Retina (tissue), 1 donor: ENCODE measurements around the gene RASSF10.

Source experiments
- DNase-seq: peaks from one replicate; pipeline ENCODE4 v3.0.0-alpha.2; 2016

The RASSF10 gene

GRCh38 chr11:12995188-12995587 lies 13.9 kb upstream of the RASSF10 start:
- DNase-seq, result no peak

- DNase-seq, result no peak
Observed at GRCh38 chr11:12995823-12996222, 13.3 kb upstream of the RASSF10 start.

- no peak for DNase-seq
Observed at GRCh38 chr11:12997168-12997567, 11.9 kb upstream of the RASSF10 start.

- DNase-seq, result no peak
Observed at GRCh38 chr11:12998336-12998735, 10.8 kb upstream of the RASSF10 start.

GRCh38 chr11:12999597-12999996 lies 9.5 kb upstream of the RASSF10 start:
- DNase-seq, result no peak

- DNase-seq, result no peak
Observed at GRCh38 chr11:13000116-13000515, 9.0 kb upstream of the RASSF10 start.

DNA sequence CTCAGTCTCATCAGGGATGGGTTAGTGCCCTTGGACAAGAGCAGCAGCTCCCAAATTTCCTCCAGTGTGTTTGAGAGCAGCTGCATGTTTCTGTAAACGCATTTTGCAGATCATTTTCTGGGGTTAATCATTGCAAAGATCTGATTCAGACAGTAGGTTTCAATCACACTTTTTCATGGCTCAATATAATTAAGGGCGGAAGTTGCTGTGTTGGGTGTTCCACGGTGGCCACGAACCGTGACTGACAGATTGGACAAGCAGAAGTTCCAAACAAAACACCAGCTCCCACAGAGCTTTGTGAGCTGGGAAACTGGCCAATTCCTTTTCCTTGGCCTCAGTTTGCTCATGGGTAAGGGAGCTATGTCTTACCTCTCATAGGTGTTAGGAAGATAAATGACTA lies 8.4 kb upstream of the RASSF10 start:
- DNase-seq, result no peak

GRCh38 chr11:13003736-13004493 lies 5.2 kb upstream of the RASSF10 start:
- DNase-seq, result no peak

DNA sequence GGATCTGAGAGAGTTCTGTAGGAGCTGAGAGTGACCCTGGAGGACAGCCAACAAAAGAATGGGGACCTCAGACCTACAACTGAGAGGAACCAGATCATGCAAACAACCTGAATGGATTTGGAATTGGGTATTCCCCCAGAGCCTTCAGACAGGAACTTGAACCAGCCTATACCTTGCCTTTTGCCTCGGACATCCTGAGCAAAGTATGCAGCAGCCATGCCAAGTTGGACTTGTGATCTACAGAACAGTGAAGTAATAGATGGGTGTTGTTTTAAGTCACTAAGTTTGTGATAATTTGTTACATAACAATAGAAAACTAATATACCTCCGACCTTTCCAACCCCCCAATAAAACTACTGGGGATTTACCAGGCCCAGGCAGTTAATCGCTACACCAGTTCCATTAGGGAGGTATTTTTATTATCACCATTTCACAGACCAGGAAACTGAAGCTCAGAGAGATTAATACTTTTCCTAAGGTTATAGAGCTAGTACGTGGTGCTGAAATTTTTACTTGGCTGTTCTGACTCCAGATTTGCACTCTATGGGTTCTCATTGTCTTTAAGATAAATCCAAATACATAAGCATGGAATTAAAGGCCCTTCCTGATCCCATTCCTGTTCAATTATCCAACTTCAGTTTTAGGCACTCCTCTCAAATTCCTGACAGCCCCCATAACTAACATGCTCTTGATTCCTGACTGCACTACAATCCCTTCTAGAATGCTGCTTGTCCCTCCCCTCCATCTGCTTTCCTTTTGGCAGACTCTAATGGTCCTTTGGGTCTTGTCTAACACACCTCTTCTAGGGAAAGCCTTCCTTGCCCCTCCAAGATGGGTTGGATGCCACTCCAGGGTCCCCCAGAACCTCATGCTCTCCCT lies 1.7 kb upstream of the RASSF10 start:
- no peak for DNase-seq

DNA sequence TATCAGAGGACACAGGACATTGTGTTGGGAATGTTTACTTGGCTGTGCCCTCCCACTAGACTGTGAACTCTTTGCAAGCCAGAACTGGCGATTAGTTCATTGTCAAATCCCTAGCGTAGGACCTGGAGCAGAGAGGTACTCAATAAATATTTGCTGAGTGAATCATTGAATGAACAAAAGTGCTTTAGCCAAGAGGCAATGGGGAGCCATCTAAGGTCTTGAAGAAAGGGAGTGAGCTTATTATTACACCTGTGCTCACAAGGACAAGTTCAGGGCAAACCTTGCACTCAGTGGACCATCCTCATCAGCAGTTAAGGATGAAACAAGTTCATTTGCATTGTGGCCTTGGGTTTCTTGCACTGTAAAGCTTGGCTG lies 1.1 kb upstream of the RASSF10 start:
- DNase-seq, result no peak

DNA sequence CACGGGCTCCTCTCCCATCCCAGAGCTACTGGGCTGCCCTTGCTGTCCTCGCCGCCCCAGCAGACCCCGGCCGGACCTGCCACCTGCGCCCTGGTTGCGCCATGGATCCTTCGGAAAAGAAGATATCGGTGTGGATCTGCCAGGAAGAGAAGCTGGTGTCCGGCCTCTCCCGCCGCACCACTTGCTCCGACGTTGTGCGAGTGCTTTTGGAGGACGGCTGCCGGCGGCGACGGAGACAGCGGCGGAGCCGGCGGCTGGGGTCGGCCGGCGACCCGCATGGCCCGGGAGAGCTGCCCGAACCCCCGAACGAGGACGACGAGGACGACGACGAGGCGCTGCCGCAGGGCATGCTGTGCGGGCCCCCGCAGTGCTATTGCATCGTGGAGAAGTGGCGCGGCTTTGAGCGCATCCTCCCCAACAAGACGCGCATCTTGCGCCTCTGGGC lies 382 bp downstream of the RASSF10 start:
- peak; percentile 88 for DNase-seq

GRCh38 chr11:13009921-13010748 lies 1.0 kb downstream of the RASSF10 start:
- peak; percentile 86 for DNase-seq

DNA sequence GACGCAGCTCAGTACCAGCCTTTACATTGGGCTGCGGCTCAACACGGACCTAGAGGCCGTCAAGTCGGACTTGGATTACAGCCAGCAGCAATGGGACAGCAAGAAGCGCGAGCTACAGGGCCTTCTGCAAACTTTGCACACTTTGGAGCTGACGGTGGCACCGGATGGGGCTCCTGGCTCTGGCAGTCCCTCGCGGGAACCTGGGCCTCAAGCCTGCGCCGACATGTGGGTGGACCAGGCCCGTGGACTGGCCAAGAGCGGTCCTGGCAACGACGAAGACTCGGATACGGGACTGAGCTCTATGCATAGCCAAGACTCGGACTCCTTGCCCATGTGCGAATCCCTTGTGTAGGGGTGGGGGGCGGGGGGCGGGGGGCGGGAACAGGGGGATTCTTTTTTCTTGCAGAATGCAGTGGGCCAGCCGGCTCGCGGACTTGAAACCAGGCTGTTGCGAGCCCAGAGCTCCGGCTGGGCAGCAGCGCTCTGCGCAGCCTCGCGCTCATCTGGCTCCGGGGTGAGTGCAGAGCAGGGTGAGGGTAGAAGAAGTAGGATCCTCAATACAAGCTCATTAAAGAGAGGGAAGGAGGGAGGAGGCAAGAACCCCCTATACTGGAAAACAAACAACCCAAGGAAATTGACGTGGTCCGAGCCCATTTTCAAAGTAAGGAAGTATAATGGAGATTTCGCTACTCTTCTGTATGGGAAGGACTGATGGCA lies 1.8 kb downstream of the RASSF10 start:
- DNase-seq, result peak; percentile 38

DNA sequence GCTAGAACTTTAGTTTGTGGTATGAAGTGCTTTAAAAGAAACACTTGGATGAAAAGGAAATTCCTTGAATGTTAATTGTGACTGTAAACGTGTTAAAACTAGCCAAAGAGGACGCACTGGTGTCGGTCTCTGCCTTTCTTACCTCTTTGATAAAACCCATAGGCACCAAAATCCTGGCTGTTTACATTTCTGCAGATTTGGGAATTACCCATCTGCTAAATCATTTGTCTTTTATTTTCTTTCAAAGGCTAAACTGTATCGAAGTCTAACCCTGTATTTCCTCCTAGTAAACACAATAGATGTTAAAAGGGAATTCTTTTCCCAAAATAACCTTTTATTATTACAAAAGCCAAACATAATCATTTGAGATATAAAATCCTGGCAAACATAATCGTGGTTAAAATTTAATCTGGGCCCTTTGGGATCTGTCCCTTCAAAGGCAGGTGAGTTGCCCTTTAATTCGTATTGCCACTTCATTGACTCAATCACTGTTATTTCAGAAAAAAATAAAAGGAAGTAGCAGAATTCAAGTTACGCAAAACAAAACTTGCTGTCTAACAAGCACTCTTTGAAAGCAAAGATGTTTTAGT lies 2.4 kb downstream of the RASSF10 start:
- DNase-seq, result no peak

- DNase-seq, result peak; percentile 51
Observed at GRCh38 chr11:13012056-13012661, 3.0 kb downstream of the RASSF10 start.

DNA sequence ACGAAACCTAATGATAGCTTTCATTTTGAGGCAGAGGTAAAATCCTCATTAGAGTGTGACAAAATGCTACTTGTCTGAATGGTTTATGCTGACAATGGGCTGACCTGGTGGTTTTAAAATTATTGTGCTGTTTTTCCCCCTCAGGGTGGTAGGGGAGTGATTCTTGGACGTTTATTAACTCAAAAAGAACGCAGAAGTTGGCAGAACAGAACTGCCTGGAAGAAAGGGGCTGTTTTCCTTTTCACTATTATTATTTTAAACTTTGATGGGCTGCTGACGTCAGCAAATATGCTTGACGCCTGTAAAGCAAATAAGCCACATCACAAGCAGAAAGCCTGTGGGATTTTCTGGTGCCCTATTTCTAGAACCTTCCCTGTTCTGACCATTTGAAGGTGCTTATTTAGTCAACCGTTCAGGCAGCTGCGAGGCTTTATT lies 4.0 kb downstream of the RASSF10 start:
- peak; percentile 17 for DNase-seq

DNA sequence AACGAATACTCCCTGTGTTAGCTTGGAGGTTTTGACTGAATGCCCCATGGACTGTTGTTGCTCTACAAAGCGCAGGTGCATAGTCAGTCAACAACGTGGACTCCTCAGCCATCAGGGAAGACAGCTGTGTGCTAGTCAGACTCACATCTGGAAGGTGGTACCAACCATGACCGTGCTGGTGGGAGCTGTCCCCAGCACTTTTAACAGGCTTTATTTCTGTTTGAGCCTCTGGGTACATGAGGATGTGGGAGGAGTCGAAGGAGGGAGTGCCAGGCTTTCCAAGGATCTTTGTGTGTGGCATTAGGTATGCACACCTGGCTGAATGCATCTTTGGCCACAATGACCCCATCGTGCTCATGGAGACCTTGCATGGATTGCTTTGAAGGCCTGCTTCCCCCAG lies 6.6 kb downstream of the RASSF10 start:
- DNase-seq, result no peak

DNA sequence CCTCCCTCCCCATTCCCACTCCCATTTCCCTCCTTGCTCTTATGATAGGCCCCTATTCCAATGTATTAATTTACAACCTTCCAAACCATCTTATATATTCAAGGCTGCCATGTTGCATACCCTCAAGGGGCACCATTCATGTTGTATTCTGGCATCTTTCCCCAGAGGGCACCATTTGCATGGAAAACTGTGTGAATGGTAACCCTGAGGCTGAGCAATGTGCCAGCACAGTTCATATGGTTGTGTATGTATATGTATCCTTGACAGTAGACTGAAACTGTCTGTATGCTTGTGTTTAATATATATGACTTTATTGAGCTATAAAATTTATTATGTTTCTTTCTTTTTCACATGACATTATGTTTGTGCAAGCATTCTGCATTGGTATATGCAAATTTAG lies 7.3 kb downstream of the RASSF10 start:
- DNase-seq, result no peak

- no peak for DNase-seq
Observed at GRCh38 chr11:13019313-13019712, 10.2 kb downstream of the RASSF10 start.

DNA sequence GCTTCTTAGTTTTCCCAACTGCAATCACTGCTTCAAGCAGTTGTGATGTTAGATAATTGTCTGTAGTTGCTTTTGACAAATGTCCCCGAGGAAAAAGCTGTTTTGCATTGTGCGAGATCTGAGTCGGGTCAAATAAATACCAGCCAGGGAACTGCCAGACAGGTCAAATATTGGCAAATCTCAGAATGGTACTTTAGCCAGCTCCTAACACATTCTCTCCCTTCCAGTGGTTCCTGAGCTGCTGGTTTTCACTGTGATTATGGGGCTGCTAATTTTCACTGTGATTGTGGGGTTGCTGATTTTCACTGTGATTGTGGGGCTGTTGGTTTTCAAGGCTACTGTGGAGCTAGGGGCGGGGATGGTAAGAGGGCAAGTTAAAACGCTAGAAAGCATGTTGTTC lies 14.3 kb downstream of the RASSF10 start:
- no peak for DNase-seq

DNA sequence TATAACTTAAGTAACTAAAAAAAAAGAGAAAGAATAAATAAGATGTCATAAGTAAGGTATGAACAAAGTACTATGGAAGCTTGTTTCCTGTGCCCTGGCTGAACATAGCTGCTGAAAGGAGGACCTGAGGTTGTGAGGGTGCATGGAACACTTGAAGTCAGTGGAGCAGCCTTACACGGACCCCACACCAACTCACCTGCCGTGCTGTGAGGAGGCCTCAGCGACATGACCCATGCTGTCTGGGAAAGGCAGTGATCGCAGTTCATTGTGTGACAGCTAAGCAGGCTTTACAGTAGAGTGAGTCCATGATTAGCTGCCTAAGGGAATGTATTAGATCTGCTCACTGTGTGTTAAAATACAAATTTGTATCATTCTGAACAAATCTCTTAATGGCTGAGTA lies 17.6 kb downstream of the RASSF10 start:
- peak; percentile 27 for DNase-seq

- no peak for DNase-seq
Observed at GRCh38 chr11:13028322-13028721, 19.2 kb downstream of the RASSF10 start.
